Astrocyte of the hippocampus (primary cell): ENCODE measurements around the gene IRAG1.
A peak's percentile ranks its signal among the peaks of the same experiment; 100 is the strongest.

ENCODE experiments used
- DNase-seq: peaks from one replicate; pipeline ENCODE4 v3.0.0; 2011; ENCODE audit warnings: low read depth, low spot score

The IRAG1 gene

GRCh38 chr11:10669258-10670033, 24.1 kb downstream of the IRAG1 start:
- DNase-seq, result no peak

DNA sequence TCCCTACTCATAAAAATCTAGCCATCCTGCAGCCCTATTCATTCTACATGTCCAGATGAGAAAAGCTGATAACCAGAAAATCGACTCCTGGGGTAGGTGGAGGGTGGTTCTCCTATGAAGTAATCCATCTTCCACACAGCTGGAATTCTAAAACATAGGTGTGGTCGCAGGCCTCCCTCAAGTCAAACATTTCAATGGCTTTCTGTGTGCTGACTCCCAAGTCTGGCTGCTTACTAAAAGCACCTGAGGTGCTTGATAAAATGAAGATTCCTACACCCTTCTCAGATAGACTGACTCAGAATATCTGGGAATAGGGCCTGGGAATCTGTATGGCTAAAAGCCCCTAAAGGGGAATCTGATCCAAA, 26.1 kb downstream of the IRAG1 start:
- DNase-seq, result peak; percentile 81

DNA sequence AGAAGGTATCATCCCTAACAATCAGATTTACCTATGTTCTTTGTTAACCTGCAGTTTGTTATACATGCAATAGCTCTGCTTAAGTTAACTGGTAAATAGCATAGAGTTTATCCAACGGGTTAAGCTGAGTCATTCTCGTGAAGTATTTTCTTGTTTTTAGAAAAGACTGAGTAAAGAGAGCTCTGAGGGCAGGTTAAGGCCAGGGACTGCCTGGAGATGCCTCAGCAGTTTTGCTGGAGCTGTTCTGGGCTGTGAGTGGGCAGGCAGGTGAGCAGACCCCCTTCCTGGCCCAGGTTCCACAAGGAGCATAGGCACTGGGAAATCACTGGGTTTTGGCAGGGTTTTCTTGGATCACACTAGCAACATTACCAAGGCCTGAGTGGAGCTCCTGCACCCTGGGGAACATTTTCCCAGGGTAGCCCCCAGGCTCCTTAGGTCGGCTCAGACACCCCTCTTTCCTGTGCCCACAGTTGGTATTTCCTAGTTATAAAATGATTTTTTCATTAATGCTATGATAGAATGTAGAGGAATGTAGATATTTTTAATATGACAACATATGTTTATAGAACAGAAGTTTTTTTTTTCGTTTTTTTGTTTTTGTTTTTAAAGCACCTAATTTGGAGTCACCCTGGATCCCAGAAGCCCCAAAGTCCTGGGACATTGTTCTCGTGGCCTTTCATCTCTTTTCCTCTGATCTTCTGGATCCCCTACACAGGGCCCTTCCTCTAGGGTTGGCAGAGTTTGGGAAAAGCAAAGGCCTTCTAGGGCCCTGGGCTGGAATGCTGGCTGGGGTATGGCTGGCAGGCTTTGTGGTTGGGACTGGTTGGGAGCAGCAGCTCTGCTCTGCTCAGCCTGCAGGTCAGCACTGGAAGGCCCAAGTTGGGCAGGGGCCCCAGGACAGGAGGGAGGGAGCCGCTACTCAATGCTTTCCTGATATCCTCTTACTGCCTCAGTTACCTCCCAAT, 26.7 kb downstream of the IRAG1 start:
- DNase-seq, result peak; percentile 74

DNA sequence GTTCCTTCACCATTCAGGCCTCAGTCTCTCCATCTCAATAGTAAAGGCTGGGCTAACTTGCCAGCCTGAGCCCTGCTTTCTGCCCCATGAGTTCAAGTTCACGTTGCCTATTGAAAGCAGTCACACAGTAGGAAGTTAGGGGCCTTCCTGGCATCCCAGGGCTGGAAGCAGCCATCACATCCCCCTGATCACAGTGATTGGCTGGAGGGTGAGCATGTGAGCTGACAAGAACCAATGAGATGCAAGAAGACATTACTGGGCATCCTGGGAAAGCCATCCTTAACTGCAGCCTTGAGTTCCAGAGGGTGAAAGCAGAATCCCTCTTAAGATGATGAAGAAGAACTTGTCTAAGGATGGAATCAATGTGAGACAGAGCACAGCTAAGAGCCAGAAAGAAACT, 29.1 kb downstream of the IRAG1 start:
- DNase-seq, result no peak

DNA sequence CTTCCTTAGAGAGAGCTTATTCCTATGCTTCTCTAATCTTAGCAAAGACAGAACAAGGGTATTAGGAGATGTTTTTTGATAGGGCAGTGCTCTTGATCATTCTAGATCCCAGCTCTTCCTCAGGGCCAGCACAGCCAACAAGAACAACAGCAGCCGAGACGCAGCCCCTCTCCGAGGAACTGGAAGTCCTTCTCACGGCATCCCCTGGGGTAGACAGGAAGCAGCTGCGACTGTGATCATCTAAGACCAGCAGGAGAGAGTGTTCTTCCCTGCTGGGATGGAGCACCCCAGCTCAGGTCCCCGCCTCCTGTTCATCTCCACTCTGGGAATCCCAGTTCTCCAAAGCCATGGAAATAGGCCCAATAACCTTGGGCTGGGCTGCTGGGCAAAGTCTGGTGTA, 29.6 kb downstream of the IRAG1 start:
- DNase-seq, result no peak

- DNase-seq, result no peak
These were observed 30.2 kb downstream of the IRAG1 start for GRCh38 chr11:10663365-10663764.

DNA sequence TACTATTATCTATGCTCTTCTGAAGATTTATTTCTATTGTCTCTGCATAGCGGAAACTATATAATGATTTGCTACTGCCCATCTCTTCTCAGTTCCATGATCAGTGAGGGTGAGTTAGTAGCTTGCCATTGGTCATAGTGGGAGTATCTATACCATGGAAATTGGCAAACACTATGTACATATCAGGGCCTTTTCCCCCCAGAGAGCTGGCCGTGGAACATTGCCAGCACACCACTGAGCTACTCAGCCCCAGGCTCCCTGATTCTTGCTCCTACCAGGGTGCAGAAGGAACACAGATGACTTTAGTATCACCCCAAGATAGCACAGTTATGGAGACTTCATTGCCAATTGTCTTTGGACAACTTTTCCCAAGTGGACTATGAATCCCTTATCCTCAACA, 33.2 kb downstream of the IRAG1 start:
- no peak for DNase-seq

- peak; percentile 80 for DNase-seq
These were observed 34.0 kb downstream of the IRAG1 start for GRCh38 chr11:10659339-10660216.

DNA sequence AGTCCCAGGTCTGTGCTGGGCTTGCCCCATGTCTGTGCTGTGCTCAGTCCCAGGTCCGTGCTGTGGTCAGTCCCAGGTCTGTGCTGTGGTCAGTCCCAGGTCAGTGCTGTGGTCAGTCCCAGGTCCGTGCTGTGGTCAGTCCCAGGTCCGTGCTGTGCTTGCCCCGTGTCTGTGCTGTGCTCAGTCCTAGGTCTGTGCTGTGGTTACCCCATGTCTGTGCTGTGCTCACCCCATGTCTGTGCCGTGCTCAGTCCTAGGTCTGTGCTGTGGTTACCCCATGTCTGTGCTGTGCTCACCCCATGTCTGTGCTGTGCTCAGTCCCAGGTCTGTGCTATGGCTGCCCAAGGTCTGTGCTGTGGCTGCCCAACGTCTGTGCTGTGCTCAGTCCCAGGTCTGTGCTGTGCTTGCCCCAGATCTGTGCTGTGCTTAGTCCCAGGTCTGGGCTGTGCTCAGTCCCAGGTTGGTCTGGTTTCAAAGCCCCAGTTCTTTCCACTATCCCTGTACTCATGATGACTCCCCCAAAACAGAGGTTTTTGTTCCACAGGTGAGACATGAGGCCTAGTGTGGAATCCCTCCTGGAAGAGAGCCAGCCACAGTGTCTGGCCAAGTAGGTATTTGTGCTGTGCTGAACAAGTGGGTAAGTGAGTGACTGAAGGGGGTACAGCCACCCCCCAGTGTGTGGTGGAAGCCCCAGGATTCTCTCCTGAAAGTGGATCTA, 34.8 kb downstream of the IRAG1 start:
- DNase-seq, result no peak

DNA sequence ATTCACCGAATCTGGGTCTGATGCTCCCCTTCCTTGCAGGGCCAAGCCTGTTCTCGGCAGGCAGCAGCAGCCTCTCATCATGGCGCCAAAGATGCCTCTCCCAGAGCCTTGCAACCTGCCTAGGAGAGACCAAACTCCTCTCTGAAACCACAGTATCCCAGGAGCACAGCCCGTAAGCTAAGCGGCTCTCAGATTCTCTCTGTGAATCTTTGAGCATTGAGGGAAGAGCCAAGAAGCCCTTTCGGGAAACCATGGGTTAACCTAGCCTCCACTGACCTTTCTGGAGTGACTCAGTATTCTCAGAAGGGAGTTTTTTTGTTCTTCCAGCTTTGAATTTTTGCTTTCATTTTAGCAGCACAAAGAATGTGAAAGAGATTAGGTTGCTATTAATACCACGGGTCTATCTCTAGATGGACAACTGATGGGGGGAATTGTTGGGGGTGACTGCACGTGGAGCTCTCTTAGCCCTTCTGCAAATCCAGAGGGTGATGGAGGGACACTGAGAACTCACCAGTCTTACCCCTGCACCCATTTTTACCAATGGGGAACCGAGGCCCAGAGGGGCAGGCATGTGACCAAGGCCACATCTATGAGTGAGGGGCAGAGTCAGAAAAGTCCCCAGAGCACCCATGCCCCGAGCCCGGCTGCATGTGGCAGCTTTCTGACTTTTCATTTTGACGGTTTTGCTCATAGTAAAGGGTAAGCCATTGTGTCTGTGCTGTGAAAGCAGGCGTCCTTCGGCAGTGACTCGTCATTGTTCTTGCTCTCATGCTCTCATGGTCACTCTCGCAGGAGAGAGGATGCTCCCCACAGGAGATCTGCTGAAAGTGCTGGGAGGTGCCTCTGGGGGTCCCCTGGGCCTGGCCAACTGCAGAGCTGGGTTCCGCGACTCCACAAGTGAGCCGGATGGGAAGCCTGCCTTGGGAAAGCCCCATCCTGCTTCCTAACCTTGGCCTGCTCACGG, 36.0 kb downstream of the IRAG1 start:
- peak; percentile 74 for DNase-seq

DNA sequence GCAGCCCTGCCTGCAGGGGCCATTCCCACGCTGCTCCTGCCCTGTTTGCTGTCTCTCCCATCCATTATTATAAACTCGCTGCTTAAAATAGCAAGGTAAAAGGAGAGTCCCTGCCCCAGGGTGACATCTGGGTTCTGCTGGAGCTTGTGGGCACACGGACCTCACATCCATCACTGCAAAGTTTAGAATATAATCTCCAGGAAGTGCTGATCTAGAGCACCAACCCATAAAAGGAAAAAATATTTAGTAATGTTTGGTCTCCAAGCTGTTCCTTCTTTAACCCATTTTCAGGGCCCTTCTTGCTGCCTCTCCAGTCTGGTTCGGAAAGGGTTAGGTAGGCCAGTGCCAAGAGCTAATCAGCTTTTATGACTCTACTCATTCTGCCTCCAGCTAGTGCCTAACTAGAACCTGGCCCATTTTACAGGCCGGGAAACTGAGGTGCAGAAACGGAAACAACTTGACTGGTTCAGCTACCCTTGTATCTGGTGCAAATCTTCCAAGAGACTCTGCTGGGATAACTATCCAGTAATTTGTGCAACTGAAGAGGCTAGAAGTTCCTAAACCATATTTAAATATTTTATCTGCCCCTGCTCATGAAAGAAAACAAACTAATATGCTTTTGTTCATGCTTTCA, 37.5 kb downstream of the IRAG1 start:
- no peak for DNase-seq

DNA sequence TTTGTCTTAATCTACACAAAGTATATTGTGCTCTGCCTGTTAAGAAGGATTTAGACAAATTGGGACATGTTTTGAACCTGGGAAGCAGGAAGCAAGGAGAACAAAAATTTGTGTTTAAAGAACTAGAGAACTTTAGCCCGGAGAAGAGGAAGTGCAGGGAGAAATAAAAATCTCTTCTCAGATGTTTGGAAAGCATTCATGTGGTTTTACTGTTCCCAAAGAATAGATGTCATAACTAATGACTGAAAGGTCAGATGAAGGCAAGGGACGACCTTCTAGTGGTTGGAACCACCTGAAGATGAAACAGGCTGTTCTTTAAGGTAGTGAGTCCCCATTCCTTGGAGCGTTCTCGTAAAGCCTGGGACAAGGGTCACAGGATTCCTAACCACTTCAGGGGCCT, 38.3 kb downstream of the IRAG1 start:
- DNase-seq, result no peak

- no peak for DNase-seq
These were observed 38.8 kb downstream of the IRAG1 start for GRCh38 chr11:10654811-10655150.

- DNase-seq, result peak; percentile 72
These were observed 39.4 kb downstream of the IRAG1 start for GRCh38 chr11:10653946-10654810.

DNA sequence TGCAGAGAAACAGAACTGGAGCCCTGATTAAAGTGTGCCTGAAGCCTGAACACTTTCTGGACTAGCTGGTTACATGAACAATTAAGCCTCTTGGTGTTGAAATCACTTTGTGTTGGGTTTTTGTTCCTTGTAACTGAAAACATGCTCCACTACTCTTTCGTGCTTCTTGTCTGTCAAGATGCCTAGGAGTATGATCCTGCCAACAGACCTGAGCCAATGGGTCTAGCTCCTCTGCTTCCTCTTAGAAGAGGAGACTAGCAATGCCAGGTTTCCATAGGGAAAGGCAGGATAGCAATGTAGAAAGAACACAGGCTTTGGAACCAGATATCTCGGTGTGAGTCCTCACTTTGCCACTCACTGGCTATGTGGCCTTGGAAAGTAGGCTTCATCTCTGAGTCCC, 40.3 kb downstream of the IRAG1 start:
- no peak for DNase-seq

- DNase-seq, result peak; percentile 44
These were observed 41.7 kb downstream of the IRAG1 start for GRCh38 chr11:10651656-10652361.

- DNase-seq, result no peak
These were observed 42.9 kb downstream of the IRAG1 start for GRCh38 chr11:10650630-10651029.

DNA sequence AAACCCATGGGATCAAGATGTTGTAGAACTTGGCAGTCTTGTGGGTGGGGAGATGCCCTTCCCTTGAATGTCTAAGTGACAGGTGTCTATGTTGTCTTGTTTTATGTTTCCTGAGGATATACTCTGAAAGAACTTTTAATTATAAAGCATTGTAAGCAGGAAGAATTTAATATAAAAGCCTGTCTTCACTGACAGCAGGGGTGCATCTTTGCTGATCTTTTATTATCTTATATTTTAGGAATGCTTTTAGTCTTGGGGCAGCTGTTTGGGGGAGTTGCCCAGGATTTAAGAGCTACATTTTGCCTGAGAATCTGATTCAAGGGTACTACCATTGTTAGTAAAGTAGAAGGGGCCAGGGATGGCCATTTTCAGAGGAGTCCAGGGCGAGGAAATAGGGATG, 43.4 kb downstream of the IRAG1 start:
- DNase-seq, result no peak
